A549 (cell line): ENCODE measurements around the gene PBX3. TPM values are rescaled to one million over a fixed set of nuclear protein-coding genes. Genes with fewer than 3 reads are reported as not detected.

Experiments used
- ATAC-seq, 2 experiments: fragments of 200-7000 bp in 1 of 2; fragments of >200 bp in 1 of 2; cut with Nextera tagmentation in 1 of 2; cut with Tn5 transposase in 1 of 2; 3 replicates each; pipeline versions ENCODE4 v1.8.0 to v1.9.1; 2018 to 2020; ENCODE audit warnings: mild to moderate bottlenecking in 1 of 2, moderate library complexity in 1 of 2
- CTCF ChIA-PET: fragments of 300-600 bp; sonication (Branson Sonifier 250); formaldehyde crosslinking; extraction: SDS; loops from one replicate; lab custom pipeline; 2021; ENCODE audit warnings: antibody characterized with exemption, inconsistent platforms; lab: Yijun Ruan, JAX
- POLR2A ChIA-PET: fragments of 350-600 bp; formaldehyde crosslinking; extraction: SDS; loops from one replicate; lab custom pipeline; 2021; ENCODE audit warnings: antibody characterized with exemption, inconsistent platforms; lab: Yijun Ruan, JAX
- DNase-seq, 2 experiments: peaks; one replicate each; pipeline versions ENCODE4 v3.0.0 to v3.0.0-alpha.2; 2011 to 2016; ENCODE audit warnings: low read depth in 1 of 2, low spot score in 1 of 2
- FAIRE-seq: peaks from 2 replicates; lab custom pipeline; 2011; peaks lifted over from hg19 to GRCh38; lab: Jason Lieb, UNC
- H3K27ac ChIP-seq, 2 experiments: fragments of >200 bp; sonication (Bioruptor Twin); formaldehyde crosslinking; 3 replicates each; pipeline ENCODE4 v1.5.1; 2016 to 2017
- H3K4me1 ChIP-seq: fragments of >200 bp; sonication (Bioruptor Twin); formaldehyde crosslinking; 3 replicates; pipeline ENCODE4 v1.6.1; 2016
- H3K4me2 ChIP-seq: fragments of >200 bp; sonication (Bioruptor Twin); formaldehyde crosslinking; 3 replicates; pipeline ENCODE4 v1.6.1; 2016
- H3K4me3 ChIP-seq: fragments of >200 bp; sonication (Bioruptor Twin); formaldehyde crosslinking; 3 replicates; pipeline ENCODE4 v1.5.1; 2016
- H3K9me3 ChIP-seq: fragments of >200 bp; sonication (Bioruptor Twin); formaldehyde crosslinking; 3 replicates; pipeline ENCODE4 v1.6.1; 2016
- BHLHE40 ChIP-seq: IDR thresholded peaks from 2 replicates; pipeline ENCODE4 v1.6.1; 2012; ENCODE audit warnings: low read depth, low read length, inconsistent platforms
- CTCF ChIP-seq: fragments of >200 bp; sonication (Bioruptor Twin); formaldehyde crosslinking; IDR thresholded peaks from 3 replicates; pipeline ENCODE4 v1.5.1; 2016
- E2F6 ChIP-seq: IDR thresholded peaks from 2 replicates; pipeline ENCODE4 v1.6.1; 2012; ENCODE audit warnings: low read depth, borderline replicate concordance
- ELK1 ChIP-seq: fragments of 150-350 bp; IDR thresholded peaks from 2 replicates; pipeline ENCODE4 v1.6.1; 2014; ENCODE audit warnings: low read depth, mild to moderate bottlenecking, low read length
- ESRRA ChIP-seq: fragments of 150-350 bp; IDR thresholded peaks from 2 replicates; pipeline ENCODE4 v1.6.1; 2014; ENCODE audit warnings: mild to moderate bottlenecking, low read length, borderline replicate concordance
- FOSL2 ChIP-seq, 2 experiments: fragments of 450-650 bp in 1 of 2; fragments of >200 bp in 1 of 2; sonication (Bioruptor Twin) in 1 of 2; formaldehyde crosslinking; IDR thresholded peaks; 2 replicates each; pipeline versions ENCODE4 v1.5.0 to v1.6.1; 2016 to 2020; ENCODE audit warnings: mild to moderate bottlenecking in 1 of 2, moderate library complexity in 1 of 2
- JUNB ChIP-seq: fragments of >200 bp; sonication (Bioruptor Twin); formaldehyde crosslinking; IDR thresholded peaks from 2 replicates; pipeline ENCODE4 v1.6.1; 2016
- RAD21 ChIP-seq, 2 experiments: fragments of >200 bp in 1 of 2; sonication (Bioruptor Twin) in 1 of 2; formaldehyde crosslinking in 1 of 2; IDR thresholded peaks in 1 of 2; conservative IDR thresholded peaks in 1 of 2; 2 replicates in 1 of 2; 3 replicates in 1 of 2; pipeline ENCODE4 v1.6.1; 2012 to 2018; ENCODE audit warnings: inconsistent platforms in 1 of 2
- REST ChIP-seq: fragments of 200-600 bp; sonication (generic); IDR thresholded peaks from 2 replicates; pipeline ENCODE4 v1.6.1; 2016; ENCODE audit warnings: antibody characterized with exemption, mild to moderate bottlenecking, moderate library complexity
- SMC3 ChIP-seq: fragments of >200 bp; sonication (Bioruptor Twin); formaldehyde crosslinking; IDR thresholded peaks from 3 replicates; pipeline ENCODE4 v1.6.1; 2018; ENCODE audit warnings: inconsistent platforms
- SREBF2 ChIP-seq: fragments of 450-650 bp; IDR thresholded peaks from 2 replicates; pipeline ENCODE4 v1.6.1; 2014; ENCODE audit warnings: mild to moderate bottlenecking, moderate library complexity
- TFCP2L1 ChIP-seq: fragments of 250-450 bp; sonication (Bioruptor Pico); IDR thresholded peaks from 2 replicates; pipeline ENCODE4 v1.5.0; 2021; ENCODE audit warnings: mild to moderate bottlenecking
- ZNF302 ChIP-seq: fragments of 250-450 bp; sonication (Bioruptor Pico); IDR thresholded peaks from 2 replicates; pipeline ENCODE4 v1.9.0; 2021; ENCODE audit warnings: inconsistent platforms, mild to moderate bottlenecking, moderate library complexity
- WGBS: methylation state at CpG from one replicate; pipeline ENCODE4 v1.1.6; 2017; ENCODE audit errors: missing lambda C conversion rate; 5-methylcytosine and 5-hydroxymethylcytosine counted together
- polyA plus RNA-seq, 4 experiments: library from polyadenylated mRNA; depleted of rRNA in 3 of 4; stranded (reverse); fragments of >200 nt; fragmentation: RNase III in 1 of 4; extraction: RNeasy Plus Mini Kit Qiagen cat#74134 plus additional on column Dnase treatment in 1 of 4; gene quantifications; 2 replicates in 3 of 4; 3 replicates in 1 of 4; pipeline ENCODE4 v1.2.3, GENCODE V29; 2011 to 2017

The PBX3 gene
- polyA plus RNA-seq, 2 of the 4 experiments (the other 2 are of a cell fraction) = 10.7 to 23.5 TPM

- Histone ChIP-seq H3K27ac (no peak overlapping the region), H3K9me3 (no peaks in the 10 kb centered on the region), H3K4me3 (no peak overlapping the region), H3K4me2 (no peak overlapping the region), H3K4me1 (no peaks in the 10 kb centered on the region)
- TF ChIP-seq ESRRA (no peak), JUNB (no peak), CTCF (no peak), BHLHE40 (no peak), ZNF302 (CRISPR knock-in tag) (no peak), RAD21 (conservative IDR thresholded peaks at IDR 0.05 in 1 of 2, IDR thresholded peaks at IDR 0.05 in 1 of 2) (no peak), SREBF2 (no peak)
- ChIA-PET POLR2A (no interaction called here), CTCF (interaction anchor here (0.5 to 1.3 kb wide), 4 partner anchors 29 to 565 kb away, joined by 3 read pairs; no protein-coding TSS in a partner anchor)
- DNase-seq (no peak), FAIRE-seq (no peak), ATAC-seq (no peak)
- 66% methylated on average over 14 of the region's 14 CpGs for WGBS
These were observed 238.2 kb downstream of the PBX3 start for GRCh38 chr9:125985142-125985997.

GRCh38 chr9:125985998-125986655 lies 239.0 kb downstream of the PBX3 start:
- no peak overlapping the region for H3K27ac ChIP-seq
- ATAC-seq (no peak), DNase-seq (no peak), FAIRE-seq (no peak)
- POLR2A ChIA-PET = no interaction called here
- no peak overlapping the region for H3K4me3 ChIP-seq
- CTCF ChIA-PET = no interaction called here
- 53% methylated on average over 8 of the region's 17 CpGs for WGBS
- no peak for TF ChIP-seq SMC3
- no peak for TF ChIP-seq REST
- TF ChIP-seq ELK1 = no peak
- TF ChIP-seq BHLHE40 = no peak
- no peak for TF ChIP-seq FOSL2 (IDR thresholded peaks at IDR 0.05)
- no peak for TF ChIP-seq FOSL2 (CRISPR knock-in tag; IDR thresholded peaks at IDR 0.05)
- TF ChIP-seq E2F6 = no peak
- no peak for TF ChIP-seq TFCP2L1 (CRISPR knock-in tag)
- no peaks in the 10 kb centered on the region for H3K4me1 ChIP-seq
- H3K4me2 ChIP-seq = no peak overlapping the region
- H3K9me3 ChIP-seq = no peaks in the 10 kb centered on the region
